ENCODE measurements around the gene PCNX2. TPM values are rescaled to one million over a fixed set of nuclear protein-coding genes. Genes with fewer than 3 reads are reported as not detected.

Gene PCNX2
- total RNA-seq, 1 donor from 2014 or later, result 0.51 TPM

- DNase-seq, result peak; percentile 64
Observed at GRCh38 chr1:232952514-232953499, 342.7 kb downstream of the PCNX2 start.

DNA sequence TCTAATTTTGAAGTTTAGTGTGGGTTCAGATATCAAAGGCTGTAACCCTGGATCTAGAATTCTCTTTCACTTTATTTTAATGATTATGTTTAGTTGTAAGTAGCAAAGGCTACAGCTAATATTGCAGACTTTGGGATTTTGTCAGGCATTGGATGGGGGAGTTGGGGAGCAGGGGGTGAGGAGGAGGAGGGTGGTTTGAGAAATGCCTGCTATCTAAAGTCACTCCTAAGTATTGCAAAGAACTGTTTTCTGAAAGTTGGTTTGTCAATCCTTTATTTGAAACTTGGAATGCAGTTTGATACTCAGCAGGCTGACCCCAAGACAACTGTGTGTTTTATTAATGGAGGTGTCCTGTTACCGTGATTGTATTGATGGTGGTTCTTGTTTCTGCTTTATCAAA is 343.9 kb downstream of the PCNX2 start:
- DNase-seq, result no peak

DNA sequence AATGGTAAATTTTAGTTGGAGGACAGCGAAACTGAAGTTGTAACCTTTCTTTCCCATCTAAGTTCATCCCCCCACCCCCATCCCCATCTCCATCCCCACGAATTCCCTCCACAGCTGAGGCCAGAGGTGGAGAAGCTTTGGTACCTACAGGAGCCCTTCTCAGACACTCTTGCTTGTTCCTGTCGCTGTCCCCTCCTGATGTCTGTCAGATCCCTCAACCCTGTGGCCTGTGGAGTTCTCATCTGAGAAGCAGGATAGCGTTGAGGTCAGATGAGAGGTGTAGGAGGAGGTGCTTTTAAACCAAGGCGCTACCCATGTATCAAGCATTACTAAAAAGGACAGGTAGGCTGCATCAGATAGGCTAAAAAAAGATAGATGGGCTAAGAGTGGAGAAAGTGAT is 344.3 kb downstream of the PCNX2 start:
- DNase-seq, result peak; percentile 40

DNA sequence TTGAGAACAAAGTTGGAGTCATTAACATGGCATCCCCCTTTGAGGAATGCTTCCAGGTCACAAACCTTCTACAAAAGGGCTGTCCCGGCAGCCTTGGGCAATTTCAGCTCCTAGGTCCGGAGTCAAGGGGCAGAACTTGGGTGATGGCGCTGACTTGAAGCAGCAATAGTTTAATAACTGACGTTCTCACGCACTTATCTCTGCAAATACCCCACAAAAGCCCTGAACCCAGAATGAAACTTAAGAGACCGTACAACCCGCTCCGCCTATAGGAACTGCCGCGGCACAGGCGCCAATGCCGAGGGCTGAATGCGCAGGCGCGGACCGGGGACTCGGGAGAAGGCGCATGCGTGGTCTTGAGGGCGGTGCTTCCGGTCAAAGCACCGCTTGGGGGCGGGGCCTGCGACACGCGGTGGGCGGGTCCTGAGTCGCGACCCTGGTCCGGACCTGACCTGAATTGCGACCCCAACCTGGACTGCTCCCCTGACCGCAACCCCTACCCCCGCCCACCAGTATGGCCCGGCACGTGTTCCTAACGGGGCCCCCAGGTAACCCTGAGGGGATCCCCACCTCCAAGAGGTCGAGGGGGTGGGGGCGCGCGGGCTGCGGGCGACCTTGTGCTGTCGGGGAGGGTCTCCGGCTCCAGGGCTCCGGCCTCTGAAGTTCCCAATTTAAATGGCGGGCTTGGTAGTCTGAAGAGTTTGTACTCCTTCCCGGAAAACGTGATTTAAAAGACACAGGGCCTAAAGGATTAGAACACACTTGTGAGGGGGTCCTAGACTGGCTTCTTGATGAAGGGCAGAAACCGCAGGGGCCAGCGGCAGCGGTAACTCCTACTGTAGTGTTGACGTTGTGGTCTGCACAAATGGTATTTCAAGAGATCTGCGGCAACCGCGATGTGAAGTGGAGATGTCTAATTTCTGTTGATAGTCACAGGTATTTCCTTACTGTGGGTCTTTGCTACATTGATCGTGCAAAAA is 345.0 kb downstream of the PCNX2 start, which contains the start of gene NTPCR:
Gene NTPCR (plus strand): TSS at position 415 of the 980 bp plus-strand sequence. CDS start 100 bp downstream, at position 515.
- peak; percentile 95 for DNase-seq

DNA sequence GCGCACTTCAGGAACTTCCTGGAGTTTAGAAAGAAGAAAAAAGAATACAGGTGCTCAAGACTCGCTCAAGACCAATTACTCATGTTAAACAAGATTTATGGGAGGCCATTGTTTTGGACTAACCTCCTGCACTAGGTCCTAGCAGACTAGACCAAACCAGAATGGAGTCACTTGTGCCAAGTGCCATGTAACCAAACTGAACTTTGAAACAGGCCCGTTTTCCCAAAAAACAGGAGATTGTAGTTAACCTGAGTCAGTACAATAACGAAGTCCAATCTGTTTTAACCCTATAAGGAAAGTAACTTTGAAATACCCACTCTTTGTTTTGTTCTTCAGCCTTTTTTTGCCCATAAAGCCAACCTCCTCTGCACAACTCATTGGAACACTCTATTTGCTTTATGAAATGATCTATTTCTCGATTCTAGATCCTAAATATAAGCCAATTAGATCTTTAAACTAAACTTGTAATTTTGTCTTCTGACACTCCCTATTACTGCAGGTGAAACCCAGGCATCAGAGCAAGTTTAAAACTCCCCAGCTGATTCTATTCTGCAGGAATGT is 345.8 kb downstream of the PCNX2 start:
- no peak for DNase-seq

GRCh38 chr1:232944347-232944746 is 351.2 kb downstream of the PCNX2 start:
- DNase-seq, result no peak

GRCh38 chr1:232943679-232944252 is 351.8 kb downstream of the PCNX2 start:
- no peak for DNase-seq

DNA sequence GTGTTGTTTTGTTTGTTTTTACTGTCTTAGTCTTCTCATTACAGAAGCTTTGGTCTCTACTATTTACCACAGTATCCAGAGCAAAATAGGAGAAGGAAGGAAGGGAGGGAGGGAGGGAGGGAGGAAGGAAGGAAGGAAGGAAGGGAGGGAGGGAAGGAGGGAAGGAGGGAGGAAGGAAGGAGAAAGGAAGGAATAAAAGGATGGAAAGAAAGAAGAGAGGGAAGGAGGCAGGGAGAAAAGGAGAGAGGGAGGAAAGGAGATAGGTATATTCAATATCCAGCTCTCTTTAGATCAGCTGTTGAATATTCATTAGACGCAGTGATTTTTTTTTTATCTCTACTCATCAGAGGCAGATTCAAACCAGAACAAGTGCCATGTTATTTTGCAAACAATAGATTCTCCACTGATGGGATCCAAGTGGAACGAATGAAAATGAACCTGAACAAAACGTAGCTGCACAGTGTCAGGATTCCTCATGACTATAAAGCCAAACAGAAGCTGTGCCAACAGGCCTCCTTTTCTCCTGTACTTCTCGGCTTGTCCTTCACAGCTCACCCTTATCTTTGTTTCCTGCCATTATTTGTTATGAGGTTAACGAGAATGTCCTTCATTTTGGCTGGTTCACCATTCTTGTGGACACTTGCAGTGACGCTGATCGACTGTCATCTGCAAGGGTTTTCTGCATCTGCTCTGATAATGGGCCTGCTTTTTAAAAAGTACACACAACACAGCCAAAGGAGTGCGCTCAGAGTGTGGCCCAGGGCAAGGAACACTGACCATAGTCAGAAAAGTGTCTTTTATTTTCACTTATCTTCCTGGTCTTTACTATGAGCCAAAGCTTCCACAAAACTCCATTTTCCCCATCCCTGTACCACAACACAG is 352.9 kb downstream of the PCNX2 start:
- DNase-seq, result no peak

- DNase-seq, result no peak
Observed at GRCh38 chr1:232940262-232940661, 355.3 kb downstream of the PCNX2 start.

GRCh38 chr1:232939748-232940147 is 355.8 kb downstream of the PCNX2 start:
- no peak for DNase-seq

GRCh38 chr1:232938926-232939325 is 356.6 kb downstream of the PCNX2 start:
- no peak for DNase-seq

DNA sequence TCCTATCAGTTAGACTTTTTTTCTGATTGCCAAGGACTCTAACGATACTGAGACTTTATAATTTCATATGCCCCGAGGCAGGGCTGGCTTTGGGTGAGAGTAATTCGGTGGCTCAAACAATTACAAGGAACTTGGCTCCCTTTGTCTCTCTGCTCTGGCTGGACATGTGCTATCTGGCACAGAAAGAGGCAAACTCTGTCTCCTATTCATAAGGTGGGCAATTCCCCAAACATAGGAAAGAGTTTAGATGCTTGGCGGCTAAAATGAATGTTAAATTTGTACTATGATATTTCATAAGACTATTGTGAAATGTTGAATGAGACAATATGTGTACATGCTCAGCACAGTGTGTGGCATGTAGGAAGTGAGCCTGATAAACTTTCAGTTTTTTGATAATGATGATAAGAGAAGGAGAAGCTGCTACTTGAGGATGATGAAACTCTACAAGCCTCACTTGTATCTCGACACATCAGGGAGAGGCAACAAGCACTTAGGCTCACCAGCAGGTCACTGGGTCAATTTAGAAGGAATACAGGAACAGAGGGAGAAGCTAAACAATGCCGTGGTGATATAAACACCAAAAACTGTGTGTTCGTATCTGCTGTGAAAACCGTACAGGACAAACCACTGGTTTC is 357.7 kb downstream of the PCNX2 start:
- DNase-seq, result no peak

- no peak for DNase-seq
Observed at GRCh38 chr1:232936941-232937340, 358.6 kb downstream of the PCNX2 start.

Other genes starting within 250 kb of the PCNX2 start
- 1.2 and 1.4 TPM in 2 replicates for gene MAP3K21, start 32.0 kb upstream of the PCNX2 start, total RNA-seq

Measured in dermis blood vessel endothelial cell (primary cell).